HEK293T (cell line): ENCODE results near the gene LIPG.

ENCODE experiments used
- ARNT ChIP-seq: fragments of 450-650 bp; IDR thresholded peaks from 2 replicates; pipeline ENCODE4 v1.6.1; 2017; ENCODE audit warnings: mild to moderate bottlenecking
- FOXM1 ChIP-seq: fragments of 450-650 bp; IDR thresholded peaks from 2 replicates; pipeline ENCODE4 v1.6.1; 2017; ENCODE audit warnings: mild to moderate bottlenecking, borderline replicate concordance
- LEF1 ChIP-seq: fragments of 450-650 bp; IDR thresholded peaks from 2 replicates; pipeline ENCODE4 v1.6.1; 2017; ENCODE audit warnings: mild to moderate bottlenecking, borderline replicate concordance

DNA sequence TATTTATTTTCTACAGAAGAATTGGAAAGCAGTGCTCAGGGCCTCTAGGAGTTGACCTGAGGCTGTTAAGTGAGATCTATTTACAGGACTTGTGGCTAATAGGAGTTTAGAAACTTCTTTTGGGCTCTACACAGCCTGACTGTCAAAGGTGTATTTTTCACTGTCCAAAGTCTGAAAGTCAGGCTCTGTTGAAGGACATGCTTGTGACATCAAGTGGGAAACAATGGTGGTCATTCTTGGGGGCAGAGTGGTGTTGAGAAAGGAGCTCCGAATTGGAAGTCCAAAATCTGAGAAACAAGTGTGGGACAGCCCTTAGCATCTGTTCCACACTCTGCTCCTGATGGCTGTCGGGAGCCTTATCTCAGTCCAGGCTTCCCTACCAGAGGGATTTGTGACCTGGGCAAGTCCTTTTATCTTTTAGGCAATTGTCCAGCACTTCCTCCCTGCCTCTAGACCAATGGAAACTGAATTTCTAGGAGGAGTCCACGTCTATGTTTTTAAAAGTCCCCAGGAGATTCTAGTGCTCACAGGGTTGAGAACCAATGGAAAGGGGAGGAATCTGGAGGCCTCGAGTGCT, 76.4 kb downstream of the LIPG start:
- TF ChIP-seq FOXM1: no peak
- no peak for TF ChIP-seq LEF1
- TF ChIP-seq ARNT: no peak
